SKM-1 (cell line): ENCODE data around the gene TTBK1.

Experiments
- DNase-seq: peaks from one replicate; lab custom pipeline; 2025; ENCODE audit not compliant: unreplicated experiment; lab: John Stamatoyannopoulos, UW

The TTBK1 gene

DNA sequence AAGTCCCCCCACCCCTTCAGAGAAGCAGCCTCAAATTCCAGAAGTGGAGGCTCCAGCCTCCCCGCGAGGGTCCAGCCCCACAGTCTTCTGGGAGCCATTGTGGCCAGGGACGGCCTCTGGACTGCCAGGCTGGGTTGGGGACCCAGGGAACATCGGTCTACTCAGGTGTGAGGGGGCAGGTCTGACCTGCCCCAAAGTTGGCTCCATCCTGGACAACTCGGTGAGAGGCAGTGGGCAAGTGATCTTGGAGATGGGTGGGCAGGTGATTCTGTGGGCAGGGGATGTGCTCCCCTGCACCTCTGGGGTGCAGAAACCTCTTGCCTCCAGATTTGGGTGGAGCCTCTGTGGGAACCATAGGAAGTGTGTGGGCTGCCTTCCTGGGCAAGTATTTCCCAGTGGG lies 42.6 kb downstream of the TTBK1 start:
- DNase-seq: no peak

DNA sequence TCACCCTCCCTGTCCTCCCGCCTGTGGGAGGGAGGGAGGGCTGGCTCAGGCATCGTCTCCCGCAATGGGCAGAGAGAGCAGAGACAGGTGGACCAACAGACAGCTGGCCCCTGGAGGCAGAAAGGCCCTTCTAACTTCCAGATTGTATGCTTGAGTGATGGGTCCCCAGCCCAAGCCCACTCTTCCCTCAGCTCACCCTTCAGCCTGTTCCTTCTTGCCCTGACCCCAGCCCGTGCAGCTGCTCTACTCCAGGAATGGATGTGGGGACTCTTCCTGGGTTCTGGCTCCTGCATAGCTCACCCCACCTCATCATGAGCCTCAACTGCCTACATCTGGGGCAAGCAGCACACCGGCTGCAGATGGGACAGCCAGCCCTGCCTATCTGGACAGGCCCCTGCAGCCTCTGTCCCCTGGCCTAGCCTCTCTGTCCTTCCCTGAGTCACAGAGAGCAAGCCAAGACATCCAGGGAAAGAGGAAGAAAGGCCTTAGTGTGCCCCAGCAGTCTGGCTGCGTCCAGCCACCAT lies 43.2 kb downstream of the TTBK1 start:
- DNase-seq: no peak

DNA sequence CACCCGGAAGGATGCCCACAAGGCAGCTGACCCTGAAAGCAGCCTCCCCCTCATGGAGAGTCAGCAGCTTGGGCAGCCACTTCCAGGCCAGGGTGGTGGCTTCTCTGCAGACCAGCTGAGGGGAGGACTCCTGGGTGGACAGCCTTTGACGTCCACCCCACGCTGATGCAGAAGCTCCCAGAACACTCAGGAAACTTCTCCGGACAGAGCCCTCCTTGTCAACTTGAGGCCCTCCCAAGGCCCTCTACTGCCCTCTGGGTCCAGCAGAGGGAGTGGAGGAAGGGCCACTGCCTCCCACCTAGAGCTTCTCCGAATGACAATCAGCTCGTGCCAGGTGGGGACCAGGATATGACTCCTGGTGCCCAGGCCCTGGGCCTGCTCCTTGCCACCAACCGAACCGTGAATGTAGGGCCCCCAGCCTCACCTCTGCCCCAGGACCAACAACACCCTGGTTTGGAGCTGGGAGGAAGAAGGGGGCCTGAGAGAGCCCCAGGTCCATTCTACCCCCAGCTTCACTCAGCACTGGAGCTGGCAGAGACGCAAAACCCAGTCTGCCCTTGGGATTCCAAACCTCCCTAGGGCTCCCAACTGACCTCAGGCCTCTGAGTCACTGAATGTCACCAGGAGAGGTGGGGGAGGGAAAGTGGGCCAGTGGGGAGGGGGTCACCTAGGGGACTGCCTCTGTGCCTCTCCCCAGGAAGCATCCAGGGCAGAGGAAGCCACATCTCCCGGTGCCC lies 43.9 kb downstream of the TTBK1 start:
- DNase-seq: no peak

DNA sequence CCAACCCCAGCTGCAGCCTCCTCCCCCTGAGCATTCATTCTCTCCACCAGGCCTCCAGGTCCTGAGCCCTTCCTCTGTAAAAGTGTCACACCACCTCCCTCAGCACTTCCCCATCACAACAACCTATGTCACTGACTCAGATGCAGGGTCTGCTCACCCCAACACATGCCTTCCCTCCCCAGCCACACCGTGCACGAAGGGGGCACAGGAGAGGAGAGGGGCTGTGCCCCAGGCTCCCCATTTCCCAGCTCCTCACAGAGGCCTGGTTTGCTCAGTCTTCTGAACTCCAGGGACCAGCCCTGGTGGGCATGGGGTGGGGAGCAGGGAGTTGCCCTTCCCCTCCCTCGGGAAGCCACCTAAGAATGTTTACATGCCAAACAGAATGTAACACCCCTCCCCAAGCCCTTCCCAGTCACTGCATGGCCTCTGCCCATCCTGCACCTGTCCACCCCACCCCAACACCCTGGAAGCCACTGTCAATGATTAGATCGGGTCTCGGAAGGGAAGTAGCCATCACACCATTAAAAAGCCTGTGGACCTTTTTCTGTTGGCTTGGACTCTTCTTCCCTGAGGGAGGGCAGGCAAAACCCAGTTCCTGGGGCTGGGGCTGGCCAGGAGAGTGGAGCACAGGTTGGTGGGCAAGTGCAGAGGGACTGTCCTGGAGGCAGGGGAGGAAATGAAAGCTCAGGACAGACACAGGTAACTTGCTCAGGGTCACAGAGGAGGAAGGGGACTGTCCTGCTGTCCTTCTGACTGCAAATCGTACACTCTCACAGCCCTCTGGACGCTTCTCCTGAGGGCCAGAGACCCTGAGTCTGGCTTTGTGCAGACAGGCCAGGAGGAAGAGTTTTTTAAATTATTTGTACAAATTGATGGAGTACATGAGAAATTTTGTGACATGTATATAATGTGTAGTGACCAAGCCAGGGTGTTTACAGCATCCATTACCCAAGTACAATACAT lies 44.7 kb downstream of the TTBK1 start:
- no peak for DNase-seq

DNA sequence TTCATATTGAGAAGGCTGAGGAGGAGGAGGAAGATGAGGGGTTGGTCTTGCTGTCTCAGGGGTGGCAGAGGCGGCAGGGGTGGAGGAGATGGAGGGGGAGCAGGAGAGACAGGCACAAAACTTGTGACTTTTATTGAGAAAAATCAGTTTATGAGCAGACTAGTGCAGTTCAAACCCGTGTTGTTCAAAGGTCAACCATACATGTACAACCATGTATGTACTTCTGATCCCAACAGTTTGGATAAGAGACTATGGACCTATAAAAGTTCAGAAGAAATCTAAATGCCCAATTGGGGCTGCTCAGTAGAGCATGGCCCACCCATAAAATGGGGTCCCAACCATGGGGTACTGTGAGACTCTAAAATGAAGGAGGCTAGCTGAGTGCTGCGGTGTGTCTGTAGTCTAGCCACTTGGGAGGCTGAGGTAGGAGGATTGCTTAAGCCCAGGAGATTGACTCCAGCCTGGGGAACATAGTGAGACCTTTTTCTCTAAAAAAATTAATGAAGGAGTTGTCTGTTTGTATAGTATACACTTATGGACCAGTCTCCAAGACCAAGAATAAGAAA lies 47.1 kb downstream of the TTBK1 start:
- no peak for DNase-seq

DNA sequence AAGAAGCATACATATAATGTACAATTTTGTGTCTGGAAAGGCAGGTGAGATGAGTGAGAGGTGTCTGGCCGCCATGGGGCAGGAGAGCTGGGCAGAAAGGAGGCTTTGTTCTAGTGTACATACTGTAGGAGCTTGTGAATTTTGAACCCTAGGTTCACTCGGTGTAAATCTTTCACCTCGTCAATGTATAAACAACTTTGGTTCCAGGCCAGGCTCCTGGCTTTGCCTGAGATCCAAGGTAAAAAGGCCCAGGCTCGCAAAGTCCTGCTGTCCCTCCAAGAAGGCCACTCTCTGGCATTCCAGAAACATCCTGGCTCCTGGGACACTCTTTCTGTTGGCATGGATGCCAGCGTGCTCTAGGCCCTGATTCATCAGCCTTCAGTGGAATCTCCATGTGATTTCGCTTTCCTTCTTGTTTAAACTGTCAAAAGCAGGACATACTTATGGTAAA lies 47.6 kb downstream of the TTBK1 start:
- DNase-seq: no peak

- no peak for DNase-seq
These were observed 48.4 kb downstream of the TTBK1 start for GRCh38 chr6:43291708-43292107.

GRCh38 chr6:43292341-43292740 lies 49.1 kb downstream of the TTBK1 start:
- DNase-seq: no peak

DNA sequence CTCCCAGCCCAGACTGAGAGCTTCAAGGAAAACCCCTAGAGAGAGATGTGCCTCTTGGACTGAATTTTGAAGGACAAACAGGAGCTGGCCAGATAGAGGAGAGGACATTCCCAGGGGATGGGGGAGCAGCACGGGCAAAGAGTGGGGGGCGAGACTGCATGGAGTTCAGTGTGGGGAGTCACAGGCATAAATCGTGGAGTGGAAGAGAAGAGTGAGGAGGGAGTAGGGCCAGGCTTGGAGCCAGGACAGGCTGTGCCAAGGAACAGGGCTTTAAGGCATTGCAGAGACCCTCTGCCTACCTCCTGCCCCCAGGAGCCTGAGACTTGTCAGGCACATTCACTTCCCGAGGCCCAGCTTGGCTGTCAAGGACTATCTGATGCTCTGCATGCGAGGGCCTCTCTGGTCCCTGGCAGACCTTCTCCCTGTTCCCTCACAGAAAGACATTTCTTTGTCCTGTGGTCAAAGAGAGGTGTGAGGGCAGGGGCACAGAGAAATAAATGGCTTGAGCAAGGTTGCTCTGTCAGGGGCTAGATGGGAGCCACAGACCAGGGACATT lies 49.6 kb downstream of the TTBK1 start:
- no peak for DNase-seq

- DNase-seq: no peak
These were observed 50.4 kb downstream of the TTBK1 start for GRCh38 chr6:43293698-43294097.

DNA sequence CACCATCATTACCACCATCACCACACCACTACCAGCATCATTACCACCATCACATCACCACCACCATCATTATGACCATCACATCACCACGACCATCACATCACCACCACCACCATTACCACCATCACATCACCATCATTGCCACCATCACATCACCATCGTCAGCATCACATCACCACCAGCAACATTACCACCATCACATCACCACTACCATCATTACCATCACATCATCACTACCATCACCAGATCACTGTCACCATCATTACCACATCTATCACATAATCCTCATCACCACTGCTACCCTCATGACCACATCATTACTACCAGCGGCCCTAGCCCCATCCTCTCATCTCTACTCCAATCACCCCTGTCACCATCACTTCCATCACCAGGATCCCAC lies 51.3 kb downstream of the TTBK1 start:
- no peak for DNase-seq

- no peak for DNase-seq
These were observed 52.2 kb downstream of the TTBK1 start for GRCh38 chr6:43295456-43295855.

GRCh38 chr6:43296780-43297497 lies 53.7 kb downstream of the TTBK1 start:
- DNase-seq: no peak

- DNase-seq: no peak
These were observed 54.6 kb downstream of the TTBK1 start, which contains the start of gene SLC22A7 for GRCh38 chr6:43297644-43298564. Gene SLC22A7, plus strand, starts transcription at chr6:43298260. Its CDS starts 99 bp downstream, at chr6:43298359.

DNA sequence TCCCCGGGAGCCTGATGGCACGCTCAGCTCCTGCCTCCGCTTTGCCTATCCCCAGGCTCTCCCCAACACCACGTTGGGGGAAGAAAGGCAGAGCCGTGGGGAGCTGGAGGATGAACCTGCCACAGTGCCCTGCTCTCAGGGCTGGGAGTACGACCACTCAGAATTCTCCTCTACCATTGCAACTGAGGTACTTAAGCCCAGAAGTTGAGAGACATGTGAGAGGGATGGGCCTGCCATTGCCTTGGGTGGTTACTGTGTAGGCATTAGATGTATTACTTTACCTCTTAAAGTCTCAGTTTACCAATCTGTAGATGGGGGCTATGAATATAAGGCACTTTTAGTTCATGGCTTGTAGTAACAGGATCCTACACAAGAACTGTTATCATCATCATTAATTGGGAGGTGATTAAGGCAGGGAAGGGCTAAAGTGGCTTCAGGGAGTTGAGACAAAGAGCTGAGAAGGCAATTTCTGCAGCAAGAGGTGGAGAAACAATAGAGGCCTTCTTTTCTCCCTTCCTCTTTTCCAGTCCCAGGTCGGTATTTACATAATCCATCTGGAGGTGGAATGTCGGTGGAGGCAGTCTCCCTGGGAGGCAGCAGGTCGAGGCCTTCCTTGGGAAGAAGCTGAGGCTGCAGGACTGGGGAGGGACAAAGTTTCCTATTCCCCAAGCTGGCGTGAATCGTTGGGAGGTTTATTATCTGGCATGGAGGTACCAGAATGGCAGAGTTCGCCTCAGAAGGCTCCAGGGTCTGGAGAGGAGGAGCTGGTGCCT lies 55.5 kb downstream of the TTBK1 start:
- DNase-seq: no peak

GRCh38 chr6:43299338-43300293 lies 56.3 kb downstream of the TTBK1 start:
- DNase-seq: no peak

DNA sequence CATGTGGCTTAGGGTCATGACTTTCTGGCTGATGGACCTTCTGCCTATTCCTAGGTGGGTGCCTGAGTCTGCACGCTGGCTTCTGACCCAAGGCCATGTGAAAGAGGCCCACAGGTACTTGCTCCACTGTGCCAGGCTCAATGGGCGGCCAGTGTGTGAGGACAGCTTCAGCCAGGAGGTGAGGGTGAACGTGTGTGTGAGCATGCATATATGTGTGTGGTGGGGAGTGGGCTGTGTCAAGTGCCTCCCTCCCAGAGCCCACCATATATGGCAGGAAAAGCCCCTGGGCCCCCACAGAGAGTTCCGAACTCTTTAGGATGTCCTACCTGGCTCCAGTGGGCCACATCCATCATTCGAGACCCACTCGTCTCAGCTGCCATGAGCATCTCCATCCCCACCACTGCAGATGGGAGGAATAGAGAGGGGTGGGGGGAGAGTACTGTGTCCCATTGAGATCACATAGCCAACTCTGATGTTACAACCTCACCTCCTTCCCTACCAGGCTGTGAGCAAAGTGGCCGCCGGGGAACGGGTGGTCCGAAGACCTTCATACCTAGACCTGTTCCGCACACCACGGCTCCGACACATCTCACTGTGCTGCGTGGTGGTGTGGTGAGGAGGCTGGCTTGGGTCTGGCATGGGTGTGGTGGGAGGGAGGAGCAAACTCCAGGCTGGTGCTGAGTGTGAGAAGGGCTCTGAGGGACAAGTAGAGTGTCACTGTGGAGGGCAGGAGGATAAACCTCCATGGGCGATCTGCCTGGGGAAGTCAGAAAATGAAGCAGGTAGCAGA lies 58.0 kb downstream of the TTBK1 start:
- no peak for DNase-seq
